Activated CD8-positive, alpha-beta memory T cell treated with anti-CD3 and anti-CD28 coated beads, Interleukin-2, amount 50 U/mL, for 24 hours (primary cell): Measurements from ENCODE around the gene TERT.
"Not testable (repeated sequence)": the region's sequence is repeated elsewhere in the genome, so short reads cannot be mapped to it uniquely, and the experiment has no call there.

Experiments used
- DNase-seq: peaks from one replicate; pipeline ENCODE4 v3.0.0-alpha.2; 2020; ENCODE audit errors: extremely low read depth

TERT gene

DNA sequence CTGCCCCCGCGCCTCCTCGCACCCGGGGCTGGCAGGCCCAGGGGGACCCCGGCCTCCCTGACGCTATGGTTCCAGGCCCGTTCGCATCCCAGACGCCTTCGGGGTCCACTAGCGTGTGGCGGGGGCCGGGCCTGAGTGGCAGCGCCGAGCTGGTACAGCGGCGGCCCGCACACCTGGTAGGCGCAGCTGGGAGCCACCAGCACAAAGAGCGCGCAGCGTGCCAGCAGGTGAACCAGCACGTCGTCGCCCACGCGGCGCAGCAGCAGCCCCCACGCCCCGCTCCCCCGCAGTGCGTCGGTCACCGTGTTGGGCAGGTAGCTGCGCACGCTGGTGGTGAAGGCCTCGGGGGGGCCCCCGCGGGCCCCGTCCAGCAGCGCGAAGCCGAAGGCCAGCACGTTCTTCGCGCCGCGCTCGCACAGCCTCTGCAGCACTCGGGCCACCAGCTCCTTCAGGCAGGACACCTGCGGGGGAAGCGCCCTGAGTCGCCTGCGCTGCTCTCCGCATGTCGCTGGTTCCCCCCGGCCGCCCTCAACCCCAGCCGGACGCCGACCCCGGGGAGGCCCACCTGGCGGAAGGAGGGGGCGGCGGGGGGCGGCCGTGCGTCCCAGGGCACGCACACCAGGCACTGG lies 548 bp downstream of the TERT start:
- DNase-seq: no peak

DNA sequence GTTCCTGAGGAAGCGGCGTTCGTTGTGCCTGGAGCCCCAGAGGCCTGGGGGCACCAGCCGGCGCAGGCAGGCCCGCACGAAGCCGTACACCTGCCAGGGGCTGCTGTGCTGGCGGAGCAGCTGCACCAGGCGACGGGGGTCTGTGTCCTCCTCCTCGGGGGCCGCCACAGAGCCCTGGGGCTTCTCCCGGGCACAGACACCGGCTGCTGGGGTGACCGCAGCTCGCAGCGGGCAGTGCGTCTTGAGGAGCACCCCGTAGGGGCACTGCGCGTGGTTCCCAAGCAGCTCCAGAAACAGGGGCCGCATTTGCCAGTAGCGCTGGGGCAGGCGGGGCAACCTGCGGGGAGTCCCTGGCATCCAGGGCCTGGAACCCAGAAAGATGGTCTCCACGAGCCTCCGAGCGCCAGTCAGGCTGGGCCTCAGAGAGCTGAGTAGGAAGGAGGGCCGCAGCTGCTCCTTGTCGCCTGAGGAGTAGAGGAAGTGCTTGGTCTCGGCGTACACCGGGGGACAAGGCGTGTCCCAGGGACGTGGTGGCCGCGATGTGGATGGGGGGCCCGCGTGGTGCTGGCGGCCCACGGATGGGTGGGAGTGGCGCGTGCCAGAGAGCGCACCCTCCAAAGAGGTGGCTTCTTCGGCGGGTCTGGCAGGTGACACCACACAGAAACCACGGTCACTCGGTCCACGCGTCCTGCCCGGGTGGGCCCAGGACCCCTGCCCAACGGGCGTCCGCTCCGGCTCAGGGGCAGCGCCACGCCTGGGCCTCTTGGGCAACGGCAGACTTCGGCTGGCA lies 1.3 kb downstream of the TERT start:
- DNase-seq: no peak

GRCh38 chr5:1292846-1293415 lies 1.9 kb downstream of the TERT start:
- no peak for DNase-seq

DNA sequence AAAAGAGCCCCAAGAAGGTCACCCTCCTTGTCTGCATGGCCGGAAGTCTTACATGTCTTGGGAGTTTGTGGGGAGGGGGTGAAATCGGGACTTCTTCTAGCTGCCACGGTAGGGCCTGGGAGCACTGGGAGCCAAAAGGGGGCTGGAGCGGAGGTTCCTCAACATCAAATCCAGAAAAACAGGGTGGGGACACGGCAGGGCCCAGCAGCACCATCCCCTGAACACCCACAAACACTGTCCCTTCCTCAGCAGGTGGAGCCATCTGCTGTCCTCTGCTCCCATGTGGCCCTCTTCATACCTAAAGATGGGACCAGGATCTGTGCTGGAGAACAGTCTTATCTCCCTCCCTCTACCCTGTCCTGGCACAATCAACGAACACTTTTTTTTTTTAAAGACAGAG lies 2.7 kb downstream of the TERT start:
- DNase-seq: no peak

DNA sequence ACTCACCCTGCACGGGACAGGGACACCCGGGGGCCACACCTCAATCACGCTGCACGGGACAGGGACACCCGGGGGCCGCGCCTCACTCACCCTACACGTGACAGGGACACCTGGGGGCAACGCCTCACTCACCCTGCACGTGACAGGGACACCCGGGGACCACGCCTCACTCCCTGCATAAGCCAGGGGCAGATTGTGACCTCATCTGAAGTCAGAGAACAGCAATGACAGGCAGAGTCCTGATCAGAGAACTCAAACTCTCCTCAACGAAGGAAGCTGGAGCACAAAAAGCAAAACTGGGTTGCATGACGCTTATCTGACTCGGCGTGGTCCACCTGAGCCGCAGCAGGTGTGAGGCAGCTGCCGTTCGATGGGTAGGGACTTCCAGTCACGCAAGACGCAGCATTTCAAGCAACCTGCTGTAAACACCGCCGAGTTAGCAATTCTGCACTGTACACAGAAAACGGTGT lies 3.2 kb downstream of the TERT start:
- no peak for DNase-seq

GRCh38 chr5:1290956-1291355 lies 3.9 kb downstream of the TERT start:
- not testable (repeated sequence) for DNase-seq

DNA sequence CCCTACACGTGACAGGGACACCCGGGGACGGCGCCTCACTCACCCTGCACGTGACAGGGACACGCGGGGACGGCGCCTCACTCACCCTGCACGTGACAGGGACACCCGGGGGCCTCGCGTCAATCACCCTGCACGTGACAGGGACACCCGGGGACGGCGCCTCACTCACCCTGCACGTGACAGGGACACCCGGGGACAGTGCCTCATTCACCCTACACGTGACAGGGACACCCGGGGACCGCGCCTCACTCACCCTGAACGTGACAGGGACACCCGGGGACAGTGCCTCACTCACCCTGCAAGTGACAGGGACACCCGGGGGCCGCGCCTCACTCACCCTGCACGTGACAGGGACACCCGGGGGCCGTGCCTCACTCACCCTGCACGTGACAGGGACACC lies 5.3 kb downstream of the TERT start:
- not testable (repeated sequence) for DNase-seq

- DNase-seq: no peak
These were observed 6.2 kb downstream of the TERT start for GRCh38 chr5:1288439-1289335.

- DNase-seq: no peak
These were observed 9.0 kb downstream of the TERT start for GRCh38 chr5:1285883-1286291.

- no peak for DNase-seq
These were observed 9.7 kb downstream of the TERT start for GRCh38 chr5:1285141-1285540.

DNA sequence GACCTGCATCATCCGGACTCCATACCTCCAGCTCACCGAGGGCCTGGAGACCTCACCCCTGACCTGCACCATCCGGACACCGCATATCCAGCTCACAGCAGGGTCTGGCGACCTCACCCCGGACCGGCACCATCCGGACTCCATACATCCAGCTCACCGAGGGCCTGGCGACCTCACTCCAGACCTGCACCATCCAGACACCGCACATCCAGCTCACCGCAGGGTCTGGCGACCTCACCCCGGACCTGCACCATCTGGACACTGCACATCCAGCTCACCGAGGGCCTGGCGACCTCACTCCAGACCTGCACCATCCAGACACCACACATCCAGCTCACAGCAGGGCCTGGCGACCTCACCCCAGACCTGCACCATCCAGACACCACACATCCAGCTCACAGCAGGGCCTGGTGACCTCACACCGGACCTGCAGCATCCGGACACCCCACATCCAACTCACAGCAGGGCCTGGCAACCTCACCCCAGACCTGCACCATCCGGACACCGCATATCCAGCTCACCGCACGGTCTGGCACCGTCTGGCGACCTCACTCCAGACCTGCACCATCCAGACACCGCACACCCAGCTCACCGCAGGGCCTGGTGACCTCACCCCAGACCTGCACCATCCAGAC lies 10.4 kb downstream of the TERT start:
- not testable (repeated sequence) for DNase-seq

DNA sequence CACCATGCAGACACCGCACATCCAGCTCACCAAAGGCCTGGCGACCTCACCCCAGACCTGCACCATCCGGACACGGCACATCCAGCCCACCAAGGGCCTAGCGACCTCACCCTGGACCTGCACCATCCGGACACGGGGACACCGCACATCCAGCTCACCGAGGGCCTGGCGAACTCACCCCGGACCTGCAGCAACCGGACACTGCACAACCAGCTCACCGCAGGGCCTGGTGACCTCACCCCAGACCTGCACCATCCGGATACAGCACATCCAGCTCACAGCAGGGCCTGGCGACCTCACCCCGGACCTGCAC lies 11.2 kb downstream of the TERT start:
- DNase-seq: not testable (repeated sequence)

DNA sequence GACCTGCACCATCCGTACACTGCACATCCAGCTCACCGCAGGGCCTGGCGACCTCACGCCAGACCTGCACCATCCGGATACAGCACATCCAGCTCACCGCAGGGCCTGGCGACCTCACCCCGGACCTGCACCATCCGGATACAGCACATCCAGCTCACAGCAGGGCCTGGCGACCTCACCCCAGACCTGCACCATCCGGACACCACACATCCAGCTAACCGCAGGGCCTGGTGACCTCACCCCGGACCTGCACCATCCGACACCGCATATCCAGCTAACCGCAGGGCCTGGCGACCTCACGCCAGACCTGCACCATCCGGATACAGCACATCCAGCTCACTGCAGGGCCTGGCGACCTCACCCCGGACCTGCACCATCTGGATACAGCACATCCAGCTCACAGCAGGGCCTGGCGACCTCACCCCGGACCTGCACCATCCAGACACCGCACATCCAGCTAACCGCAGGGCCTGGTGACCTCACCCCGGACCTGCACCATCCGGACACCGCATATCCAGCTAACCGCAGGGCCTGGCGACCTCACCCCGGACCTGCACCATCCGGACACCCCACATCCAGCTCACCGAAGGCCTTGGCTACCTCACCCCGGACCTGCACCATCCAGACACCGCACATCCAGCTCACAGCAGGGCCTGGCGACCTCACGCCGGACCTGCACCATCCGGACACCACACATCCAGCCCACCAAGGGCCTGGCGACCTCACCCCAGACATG lies 11.7 kb downstream of the TERT start:
- not testable (repeated sequence) for DNase-seq

- no peak for DNase-seq
These were observed 12.5 kb downstream of the TERT start for GRCh38 chr5:1282131-1282992.

- DNase-seq: no peak
These were observed 13.6 kb downstream of the TERT start for GRCh38 chr5:1281038-1281882.

- no peak for DNase-seq
These were observed 14.5 kb downstream of the TERT start for GRCh38 chr5:1280177-1281037.

- DNase-seq: no peak
These were observed 15.3 kb downstream of the TERT start for GRCh38 chr5:1279443-1280151.
